Panc1 (cell line): Measurements from ENCODE around the gene LDB3. TPM values are rescaled to one million over a fixed set of nuclear protein-coding genes. Genes with fewer than 3 reads are reported as not detected.

ENCODE experiments used
- ATAC-seq: fragments of 200-7000 bp; cut with Tn5 transposase; 2 replicates; pipeline ENCODE4 v1.9.1; 2020; ENCODE audit warnings: mild to moderate bottlenecking, moderate library complexity
- BruUV-seq: library from RNA; stranded (reverse); fragments of 400-500 nt; replicated peaks from 2 replicates; lab custom pipeline; 2021; lab: Mats Ljungman, UMichigan
- CTCF ChIA-PET: fragments of 300-600 bp; sonication (Branson Sonifier 250); formaldehyde crosslinking; loops from one replicate; lab custom pipeline; 2022; ENCODE audit warnings: antibody characterized with exemption; lab: Charles Lee
- POLR2A ChIA-PET: fragments of 300-600 bp; sonication (Branson Sonifier 250); formaldehyde crosslinking; loops from one replicate; lab custom pipeline; 2022; ENCODE audit warnings: antibody characterized with exemption; lab: Charles Lee
- DNase-seq: peaks from one replicate; pipeline ENCODE4 v3.0.0-alpha.2; 2010; ENCODE audit warnings: low read depth, low spot score
- H3K27ac ChIP-seq: 2 replicates; pipeline ENCODE4 v1.5.1; 2011; ENCODE audit warnings: mild to moderate bottlenecking, low read length, inconsistent platforms
- H3K27me3 ChIP-seq: fragments of 200-500 bp; sonication (Bioruptor generic); 2 replicates; pipeline ENCODE4 v1.6.0; 2014; ENCODE audit warnings: low read length, inconsistent platforms; ENCODE audit not compliant: control insufficient read depth, insufficient read depth
- H3K36me3 ChIP-seq: fragments of 200-500 bp; sonication (Bioruptor generic); 2 replicates; pipeline ENCODE4 v1.5.1; 2014; ENCODE audit warnings: inconsistent platforms, mild to moderate bottlenecking, low read length, moderate library complexity; ENCODE audit not compliant: control insufficient read depth, insufficient read depth
- H3K4me1 ChIP-seq: 2 replicates; pipeline ENCODE4 v1.5.1; 2011; ENCODE audit warnings: inconsistent platforms, mild to moderate bottlenecking, low read length, moderate library complexity; ENCODE audit not compliant: control insufficient read depth, insufficient read depth
- H3K4me3 ChIP-seq, 2 experiments: 2 replicates each; pipeline ENCODE4 v1.5.1; 2011 to 2012; ENCODE audit warnings: low read depth in 2 of 2, low read length in 2 of 2, mild to moderate bottlenecking in 2 of 2, inconsistent platforms in 1 of 2, moderate library complexity in 1 of 2
- H3K9me3 ChIP-seq: fragments of 200-500 bp; sonication (Bioruptor generic); 2 replicates; pipeline ENCODE4 v1.5.1; 2014; ENCODE audit warnings: low read depth, mild to moderate bottlenecking, inconsistent platforms, low read length, moderate library complexity; ENCODE audit not compliant: control insufficient read depth, insufficient read depth
- POLR2AphosphoS5 ChIP-seq: IDR thresholded peaks from 2 replicates; pipeline ENCODE4 v1.6.1; 2012; ENCODE audit warnings: mild to moderate bottlenecking, low read depth, low read length, moderate library complexity
- SIN3A ChIP-seq: IDR thresholded peaks from 2 replicates; pipeline ENCODE4 v1.6.1; 2012; ENCODE audit warnings: low read depth, mild to moderate bottlenecking, low read length, moderate library complexity, borderline replicate concordance; ENCODE audit not compliant: insufficient read depth
- TCF7L2 ChIP-seq: IDR thresholded peaks from 2 replicates; pipeline ENCODE4 v1.6.1; 2011; ENCODE audit warnings: mild to moderate bottlenecking, low read depth, low read length, inconsistent platforms
- in situ Hi-C: cut with HindIII; loops from 2 replicates; pipeline ENCODE4 v1.10.0; 2016; ENCODE audit warnings: low sequenced_read_pairs, low pct_unique_long_range_greater_than_20kb
- intact Hi-C: fragments of 100-400 bp; cut with micrococcal nuclease; formaldehyde crosslinking; loops from one replicate; pipeline ENCODE4 v1.10.0; 2022; ENCODE audit not compliant: unreplicated experiment
- total RNA-seq: library from RNA; stranded (reverse); gene quantifications from one replicate; pipeline ENCODE4 v1.2.1, GENCODE V29; 2021; ENCODE audit not compliant: unreplicated experiment
- TF ChIP-seq, protein P1 (sequence below), 2 experiments: IDR thresholded peaks; 2 replicates each; pipeline ENCODE4 v1.6.1; 2011 to 2012; ENCODE audit warnings: low read depth in 2 of 2, control low read depth in 1 of 2, low read length in 1 of 2, mild to moderate bottlenecking in 1 of 2, moderate library complexity in 1 of 2; ENCODE audit not compliant: insufficient read depth in 1 of 2
- TF ChIP-seq, protein P2 (sequence below): fragments of 450-650 bp; IDR thresholded peaks from 2 replicates; pipeline ENCODE4 v1.5.1; 2017; ENCODE audit warnings: mild to moderate bottlenecking

The LDB3 gene
- total RNA-seq, 1 experiment from 2014 or later = 0.15 TPM

DNA sequence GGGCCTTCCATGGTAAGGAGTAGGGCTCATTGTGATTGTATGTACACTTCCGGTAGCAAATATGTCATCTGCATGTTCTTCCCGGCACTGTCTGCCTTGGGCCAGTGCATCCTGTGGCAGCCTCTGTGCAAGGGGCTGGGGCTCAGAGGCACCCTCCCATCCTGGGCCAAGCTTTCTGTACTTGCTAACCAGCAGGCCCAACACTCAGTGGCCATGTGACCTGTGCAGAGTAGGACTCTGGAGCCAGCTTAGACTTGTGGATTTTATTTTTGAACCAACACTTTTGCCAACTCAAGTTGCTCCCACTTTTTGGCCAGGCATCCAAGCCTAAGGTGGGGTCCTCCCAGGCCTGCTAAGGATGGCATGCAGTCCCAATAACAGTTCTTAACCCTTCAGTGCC is 25.0 kb downstream of the LDB3 start:
- in situ Hi-C loops = no loop called here
- ChIA-PET CTCF (no interaction called here), POLR2A (no interaction called here)
- H3K27ac ChIP-seq = no peak overlapping the region
- H3K4me1 ChIP-seq = peaks cover 8% of the 10 kb centered on the region
- H3K4me3 ChIP-seq = no peak overlapping the region
- TF ChIP-seq, protein P1, sequence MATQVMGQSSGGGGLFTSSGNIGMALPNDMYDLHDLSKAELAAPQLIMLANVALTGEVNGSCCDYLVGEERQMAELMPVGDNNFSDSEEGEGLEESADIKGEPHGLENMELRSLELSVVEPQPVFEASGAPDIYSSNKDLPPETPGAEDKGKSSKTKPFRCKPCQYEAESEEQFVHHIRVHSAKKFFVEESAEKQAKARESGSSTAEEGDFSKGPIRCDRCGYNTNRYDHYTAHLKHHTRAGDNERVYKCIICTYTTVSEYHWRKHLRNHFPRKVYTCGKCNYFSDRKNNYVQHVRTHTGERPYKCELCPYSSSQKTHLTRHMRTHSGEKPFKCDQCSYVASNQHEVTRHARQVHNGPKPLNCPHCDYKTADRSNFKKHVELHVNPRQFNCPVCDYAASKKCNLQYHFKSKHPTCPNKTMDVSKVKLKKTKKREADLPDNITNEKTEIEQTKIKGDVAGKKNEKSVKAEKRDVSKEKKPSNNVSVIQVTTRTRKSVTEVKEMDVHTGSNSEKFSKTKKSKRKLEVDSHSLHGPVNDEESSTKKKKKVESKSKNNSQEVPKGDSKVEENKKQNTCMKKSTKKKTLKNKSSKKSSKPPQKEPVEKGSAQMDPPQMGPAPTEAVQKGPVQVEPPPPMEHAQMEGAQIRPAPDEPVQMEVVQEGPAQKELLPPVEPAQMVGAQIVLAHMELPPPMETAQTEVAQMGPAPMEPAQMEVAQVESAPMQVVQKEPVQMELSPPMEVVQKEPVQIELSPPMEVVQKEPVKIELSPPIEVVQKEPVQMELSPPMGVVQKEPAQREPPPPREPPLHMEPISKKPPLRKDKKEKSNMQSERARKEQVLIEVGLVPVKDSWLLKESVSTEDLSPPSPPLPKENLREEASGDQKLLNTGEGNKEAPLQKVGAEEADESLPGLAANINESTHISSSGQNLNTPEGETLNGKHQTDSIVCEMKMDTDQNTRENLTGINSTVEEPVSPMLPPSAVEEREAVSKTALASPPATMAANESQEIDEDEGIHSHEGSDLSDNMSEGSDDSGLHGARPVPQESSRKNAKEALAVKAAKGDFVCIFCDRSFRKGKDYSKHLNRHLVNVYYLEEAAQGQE (IDR thresholded peaks at IDR 0.05; ENCODE audit: insufficient read depth in 1 of 2, low read depth in 2 of 2, low read length in 1 of 2) = no peak
- TF ChIP-seq POLR2AphosphoS5 (no peak), SIN3A (no peak), TCF7L2 (no peak)
- TF ChIP-seq, protein P2, sequence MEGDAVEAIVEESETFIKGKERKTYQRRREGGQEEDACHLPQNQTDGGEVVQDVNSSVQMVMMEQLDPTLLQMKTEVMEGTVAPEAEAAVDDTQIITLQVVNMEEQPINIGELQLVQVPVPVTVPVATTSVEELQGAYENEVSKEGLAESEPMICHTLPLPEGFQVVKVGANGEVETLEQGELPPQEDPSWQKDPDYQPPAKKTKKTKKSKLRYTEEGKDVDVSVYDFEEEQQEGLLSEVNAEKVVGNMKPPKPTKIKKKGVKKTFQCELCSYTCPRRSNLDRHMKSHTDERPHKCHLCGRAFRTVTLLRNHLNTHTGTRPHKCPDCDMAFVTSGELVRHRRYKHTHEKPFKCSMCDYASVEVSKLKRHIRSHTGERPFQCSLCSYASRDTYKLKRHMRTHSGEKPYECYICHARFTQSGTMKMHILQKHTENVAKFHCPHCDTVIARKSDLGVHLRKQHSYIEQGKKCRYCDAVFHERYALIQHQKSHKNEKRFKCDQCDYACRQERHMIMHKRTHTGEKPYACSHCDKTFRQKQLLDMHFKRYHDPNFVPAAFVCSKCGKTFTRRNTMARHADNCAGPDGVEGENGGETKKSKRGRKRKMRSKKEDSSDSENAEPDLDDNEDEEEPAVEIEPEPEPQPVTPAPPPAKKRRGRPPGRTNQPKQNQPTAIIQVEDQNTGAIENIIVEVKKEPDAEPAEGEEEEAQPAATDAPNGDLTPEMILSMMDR = no peak
- no peaks in the 10 kb centered on the region for H3K36me3 ChIP-seq
- no peaks in the 10 kb centered on the region for H3K9me3 ChIP-seq
- no peak for ATAC-seq
- intact Hi-C loops = no loop called here
- BruUV-seq = no TSS peak
- no peaks in the 10 kb centered on the region for H3K27me3 ChIP-seq
- no peak for DNase-seq

DNA sequence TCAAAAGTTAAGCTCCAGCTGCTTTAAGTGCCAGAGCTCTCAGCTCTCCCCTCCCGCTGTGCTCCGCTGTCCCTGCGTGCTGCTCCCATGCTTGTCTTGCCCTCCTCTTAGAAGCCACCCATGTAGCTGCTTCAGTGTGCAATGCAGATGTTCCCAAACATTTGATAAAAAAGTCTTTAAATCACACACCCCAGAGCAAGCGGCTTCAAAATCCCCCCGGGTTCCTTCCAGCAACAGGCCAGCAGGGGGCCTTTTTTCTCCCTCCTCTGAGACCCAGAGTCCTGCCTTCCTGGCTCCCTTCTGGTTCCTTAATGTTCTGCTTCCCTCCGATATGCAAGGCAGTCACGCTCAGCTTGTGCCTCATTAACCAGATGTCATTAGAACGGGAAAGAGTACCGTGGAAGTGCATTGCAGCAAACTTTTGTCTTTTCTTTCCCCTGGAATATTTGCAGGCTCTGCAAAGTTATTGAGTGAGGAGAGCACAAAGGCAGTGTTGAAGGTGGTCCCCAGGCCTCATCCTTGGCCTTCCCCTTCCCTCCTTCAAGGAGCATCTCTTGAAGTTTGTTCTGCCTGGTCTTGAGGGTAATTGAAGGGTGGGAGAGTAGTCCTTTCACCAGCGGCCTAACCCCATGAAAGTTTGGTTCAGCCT is 25.5 kb downstream of the LDB3 start:
- Histone ChIP-seq H3K4me3 (no peak overlapping the region), H3K36me3 (no peaks in the 10 kb centered on the region), H3K9me3 (no peaks in the 10 kb centered on the region), H3K27ac (no peak overlapping the region), H3K4me1 (peaks cover 5% of the 10 kb centered on the region), H3K27me3 (no peaks in the 10 kb centered on the region)
- DNase-seq = no peak
- no TSS peak for BruUV-seq
- POLR2A ChIA-PET = no interaction called here
- CTCF ChIA-PET = no interaction called here
- TF ChIP-seq, protein P1 (IDR thresholded peaks at IDR 0.05; ENCODE audit: insufficient read depth in 1 of 2, low read depth in 2 of 2, low read length in 1 of 2) = no peak
- TF ChIP-seq, protein P2 = peak; percentile 90
- no peak for TF ChIP-seq TCF7L2
- in situ Hi-C loops = no loop called here
- peak; percentile 54; the same call in 1 of the 2 replicates for ATAC-seq
- intact Hi-C loops = no loop called here
